Retinal pigment epithelial cell (primary cell): Measurements from ENCODE around the gene SRC.

Experiments
- DNase-seq: peaks from one replicate; pipeline ENCODE4 v3.0.0-alpha.2; 2010; ENCODE audit warnings: low read depth
- H3K4me3 ChIP-seq: 2 replicates; pipeline ENCODE4 v1.5.1; 2011; ENCODE audit warnings: mild to moderate bottlenecking, low read length, control low read depth, moderate library complexity
- CTCF ChIP-seq: conservative IDR thresholded peaks from 2 replicates; pipeline ENCODE4 v1.5.1; 2011; ENCODE audit warnings: low read depth, low read length, control low read depth, inconsistent platforms

The SRC gene

DNA sequence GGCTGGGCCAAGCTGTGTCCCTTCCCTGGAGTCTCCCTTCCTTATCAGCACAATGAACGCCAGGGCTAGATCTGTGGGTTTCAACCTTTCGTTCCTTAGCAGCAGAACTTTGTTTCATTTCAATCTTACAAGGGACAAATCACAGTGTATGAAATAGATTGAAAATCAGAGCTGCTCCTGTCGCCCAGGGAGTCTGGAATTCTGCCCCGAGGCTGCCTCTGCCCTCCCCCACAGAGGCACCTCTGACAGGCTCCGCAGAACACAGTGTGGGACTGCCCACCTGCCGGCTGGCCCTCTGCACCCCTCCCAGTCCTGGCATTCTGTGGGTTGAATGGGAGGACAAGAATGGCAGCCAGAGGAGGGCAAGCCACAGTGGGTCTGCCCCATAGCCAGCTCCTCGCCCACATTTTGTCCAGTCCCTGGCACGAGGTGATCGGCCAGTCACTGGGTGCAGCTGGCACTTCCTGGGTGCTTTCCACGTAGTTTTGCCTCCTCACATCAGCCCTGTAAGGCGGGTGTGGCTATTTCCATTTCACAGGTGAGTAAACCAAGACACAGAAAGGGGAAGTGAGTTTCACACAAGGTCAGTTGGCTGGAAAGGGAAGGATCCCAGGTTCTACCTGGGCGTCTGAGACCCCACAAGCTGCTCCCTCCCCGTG is 30.4 kb upstream of the SRC start:
- no peak for TF ChIP-seq CTCF
- H3K4me3 ChIP-seq = no peak overlapping the region
- no peak for DNase-seq

DNA sequence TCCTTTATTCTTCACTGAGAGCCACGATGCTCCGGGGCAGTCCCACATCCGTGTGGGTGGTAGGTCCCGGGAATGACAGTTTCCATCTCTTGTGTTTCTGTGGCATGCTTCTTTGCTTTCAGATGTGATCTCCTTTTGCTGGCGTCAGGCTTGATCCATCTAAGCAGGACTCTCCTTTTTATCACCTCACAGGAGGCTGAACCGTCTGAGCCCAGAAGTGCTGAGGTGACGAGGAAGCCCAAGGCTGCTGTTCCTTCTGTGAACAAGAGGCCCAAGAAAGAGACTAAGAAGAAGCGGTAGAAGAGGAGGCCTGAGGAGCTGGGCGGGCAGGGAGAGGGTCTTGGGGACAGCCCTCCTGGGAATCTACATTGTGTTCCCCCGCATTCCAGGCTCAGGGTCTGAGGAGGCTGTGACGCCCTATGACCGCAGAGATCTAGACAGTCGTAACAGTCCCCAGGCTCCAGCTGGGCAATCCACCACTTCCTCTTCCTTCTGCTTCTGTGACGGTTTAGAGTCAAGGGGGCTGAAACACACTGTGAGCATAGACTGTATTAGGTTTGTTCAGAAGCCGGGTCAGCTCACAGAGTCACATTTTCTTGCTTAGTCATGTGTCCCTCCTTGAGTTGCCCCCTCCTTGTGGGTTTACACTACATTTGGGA is 29.7 kb upstream of the SRC start:
- H3K4me3 ChIP-seq = no peak overlapping the region
- TF ChIP-seq CTCF = no peak
- no peak for DNase-seq

DNA sequence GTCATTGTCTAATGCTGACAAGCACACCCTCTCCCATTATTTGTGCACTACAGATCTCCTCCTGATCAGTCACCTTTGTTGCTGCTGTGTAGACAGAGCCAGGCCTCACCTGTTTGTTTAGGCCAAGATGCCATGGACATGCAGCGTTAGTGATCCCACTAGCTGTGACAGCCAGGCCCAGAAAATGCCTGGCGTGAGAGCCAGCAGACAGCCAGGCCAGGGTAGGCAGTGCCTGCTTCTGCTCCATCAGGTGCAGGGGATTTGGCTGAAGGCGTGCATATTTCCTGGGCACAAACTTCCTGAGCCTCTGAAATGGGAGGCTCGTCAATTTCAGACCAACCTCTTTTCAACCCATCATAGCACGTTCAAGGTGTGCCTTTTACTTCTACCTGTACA is 29.2 kb upstream of the SRC start:
- TF ChIP-seq CTCF = no peak
- DNase-seq = no peak
- H3K4me3 ChIP-seq = no peak overlapping the region

GRCh38 chr20:37317316-37317715 is 28.6 kb upstream of the SRC start:
- TF ChIP-seq CTCF = no peak
- H3K4me3 ChIP-seq = no peak overlapping the region
- DNase-seq = no peak

- no peak for TF ChIP-seq CTCF
These were observed 27.8 kb upstream of the SRC start for GRCh38 chr20:37317994-37318640.

DNA sequence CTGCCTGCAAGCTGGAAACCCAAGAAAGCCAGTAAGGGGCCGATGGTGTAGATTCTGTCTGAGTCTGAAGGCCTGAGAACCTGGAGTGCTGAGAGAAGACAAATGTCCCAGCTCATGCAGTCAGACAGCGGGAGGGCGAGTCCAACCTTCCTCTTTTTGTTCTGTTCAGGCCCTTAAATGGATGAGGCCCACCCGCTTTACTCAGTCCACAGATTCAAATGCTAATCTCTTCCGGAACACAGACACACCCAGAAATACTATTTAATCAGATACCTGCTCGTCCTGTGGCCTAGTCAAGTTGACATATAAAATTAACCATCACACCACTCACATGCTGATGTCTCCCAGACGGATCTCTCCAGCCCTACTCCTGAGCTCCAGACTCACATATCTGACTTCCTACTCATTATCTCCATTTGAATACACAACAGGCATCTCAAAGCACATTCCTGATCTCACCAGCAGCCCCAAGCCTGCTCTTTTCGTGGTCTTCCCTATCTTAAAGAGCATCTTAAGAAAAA is 26.7 kb upstream of the SRC start:
- TF ChIP-seq CTCF = no peak
- peak; percentile 62 for DNase-seq
- no peak overlapping the region for H3K4me3 ChIP-seq

More at GRCh38 chr20:37317994-37318640, 27.8 kb upstream of the SRC start:
- DNase-seq = no peak
- no peak overlapping the region for H3K4me3 ChIP-seq
